HG02970 (cell line): Measurements from ENCODE around the gene KCND3.
"Not testable (repeated sequence)": the region's sequence is repeated elsewhere in the genome, so short reads cannot be mapped to it uniquely, and the experiment has no call there.

Experiments used
- ATAC-seq: cut with Tn5 transposase; IDR thresholded peaks from one replicate; pipeline ENCODE4 v1.9.1; 2021; ENCODE audit warnings: mild to moderate bottlenecking, moderate library complexity, moderate number of reproducible peaks; ENCODE audit not compliant: unreplicated experiment, low FRiP score

KCND3 gene

GRCh38 chr1:111819566-111820263 is 169.8 kb downstream of the KCND3 start:
- no peak for ATAC-seq

DNA sequence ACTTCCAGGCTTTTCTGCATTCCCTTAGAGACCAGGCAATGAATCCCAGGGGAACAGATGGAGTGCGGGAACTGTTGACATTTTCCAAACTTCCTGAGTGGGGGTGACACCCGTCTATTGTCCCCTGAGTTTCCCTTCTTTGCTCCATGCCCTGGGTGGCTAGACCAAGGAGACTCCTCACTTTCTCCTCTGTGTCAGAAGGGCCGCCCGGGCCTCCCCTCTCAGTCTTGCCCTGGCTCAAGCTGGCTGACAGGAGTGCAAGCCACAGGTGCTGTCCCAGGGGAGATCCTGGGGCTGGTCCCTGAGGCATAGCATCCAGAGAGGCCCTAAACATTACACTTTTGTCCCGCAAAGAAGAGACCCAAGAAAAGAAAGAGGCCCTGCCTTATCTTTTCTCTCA is 170.9 kb downstream of the KCND3 start:
- no peak for ATAC-seq

DNA sequence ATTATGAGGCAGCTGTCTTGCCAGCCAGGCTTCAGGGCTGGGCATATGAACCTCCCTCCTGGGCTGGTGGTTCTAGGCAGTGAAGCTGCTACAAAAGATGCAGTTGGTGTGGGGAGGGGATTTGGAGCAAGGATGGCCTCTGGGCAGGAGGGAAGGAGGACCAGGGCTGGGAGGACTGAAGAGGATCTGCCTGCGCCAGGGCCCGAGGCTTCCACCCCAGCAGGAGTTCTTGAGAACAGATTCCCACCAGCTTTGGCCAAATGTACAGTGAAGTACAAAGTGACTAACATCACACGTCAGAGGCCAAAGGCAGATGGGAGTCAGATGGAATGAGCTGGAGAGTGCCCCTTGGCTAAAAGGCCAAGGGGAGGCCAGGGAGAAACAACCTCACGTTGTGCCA is 171.4 kb downstream of the KCND3 start:
- ATAC-seq = no peak

- ATAC-seq = no peak
Observed at GRCh38 chr1:111814642-111815041, 174.8 kb downstream of the KCND3 start.

- ATAC-seq = no peak
Observed at GRCh38 chr1:111814305-111814628, 175.2 kb downstream of the KCND3 start.

DNA sequence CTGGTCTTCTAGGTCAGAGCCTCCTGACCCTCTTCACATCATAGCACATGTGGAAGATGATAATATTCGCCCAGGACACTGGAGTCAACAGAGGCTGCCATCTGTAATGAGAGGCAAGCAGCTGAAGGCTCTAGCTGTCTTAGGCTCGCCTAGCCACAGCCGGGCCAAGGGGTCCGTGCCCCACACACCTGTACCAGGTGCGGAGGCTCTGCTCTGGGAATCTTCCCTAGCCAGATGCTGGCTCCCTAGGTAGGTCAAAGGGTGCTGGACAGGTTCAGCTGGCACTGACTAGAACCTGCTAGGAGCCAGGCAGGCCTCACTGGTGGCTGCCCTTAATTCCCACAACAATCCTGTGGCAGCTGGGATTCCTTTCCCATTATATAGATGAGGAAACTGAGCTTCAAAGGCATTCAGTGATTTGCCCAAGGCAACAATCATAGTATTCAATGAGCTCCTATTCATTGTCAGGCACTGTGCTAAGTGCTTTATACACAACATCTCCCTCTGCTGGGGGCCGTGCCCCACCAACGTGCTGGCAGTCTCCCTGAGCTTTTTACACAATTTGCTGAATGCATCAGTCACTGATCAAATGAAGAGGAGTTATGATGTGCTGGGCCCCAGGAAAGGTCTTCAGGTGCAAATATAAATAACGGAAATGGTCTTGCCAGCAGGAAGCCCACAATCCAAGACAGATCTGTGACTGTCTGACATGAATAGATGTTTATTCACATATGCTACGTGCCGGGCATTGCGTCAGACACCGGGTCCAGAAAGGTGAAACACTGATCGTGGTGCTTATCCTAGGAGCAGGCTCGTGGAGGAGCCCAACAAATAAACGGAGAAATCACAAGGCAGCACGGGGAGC is 175.8 kb downstream of the KCND3 start:
- ATAC-seq = no peak

DNA sequence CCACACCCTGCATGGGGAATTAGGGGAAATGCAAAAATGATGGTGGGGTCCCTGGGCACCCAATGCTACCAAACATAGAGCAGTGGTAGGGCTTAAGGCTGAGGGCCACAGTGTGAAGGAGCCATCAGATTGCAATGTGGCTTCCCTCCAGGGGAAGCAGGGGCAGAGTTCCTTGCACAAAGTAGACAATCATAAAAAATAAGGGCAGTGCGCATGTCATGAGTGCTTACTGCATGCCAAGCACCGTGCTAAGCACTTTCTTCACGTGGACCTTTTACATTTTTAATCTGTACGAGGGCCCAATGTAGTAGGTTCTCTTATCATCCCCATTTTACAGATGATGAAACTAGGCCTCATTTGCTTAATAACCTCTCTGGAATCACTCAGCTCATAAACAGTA is 177.2 kb downstream of the KCND3 start:
- ATAC-seq = no peak

DNA sequence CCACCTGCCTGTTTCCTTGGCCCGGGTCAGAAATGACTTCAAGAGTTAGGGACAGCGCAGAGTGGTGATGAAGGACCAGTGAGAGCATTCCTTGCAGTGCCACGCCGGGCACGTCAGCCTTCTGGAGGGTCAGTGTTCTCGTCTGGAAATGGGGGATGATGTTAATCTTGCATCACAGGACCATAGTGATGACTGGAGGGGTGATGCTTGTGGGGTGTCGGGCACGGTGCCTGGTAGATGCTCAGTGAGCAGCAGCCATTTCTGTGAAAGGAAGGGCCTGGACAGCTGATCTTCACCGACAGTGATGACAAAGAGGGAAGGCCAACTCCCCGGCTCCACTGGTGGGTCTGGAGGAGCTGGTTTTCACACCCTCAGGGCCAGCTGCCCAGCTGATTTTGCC is 177.6 kb downstream of the KCND3 start:
- ATAC-seq = no peak

- ATAC-seq = no peak
Observed at GRCh38 chr1:111805251-111805650, 184.2 kb downstream of the KCND3 start.

- no peak for ATAC-seq
Observed at GRCh38 chr1:111804776-111805175, 184.7 kb downstream of the KCND3 start.

DNA sequence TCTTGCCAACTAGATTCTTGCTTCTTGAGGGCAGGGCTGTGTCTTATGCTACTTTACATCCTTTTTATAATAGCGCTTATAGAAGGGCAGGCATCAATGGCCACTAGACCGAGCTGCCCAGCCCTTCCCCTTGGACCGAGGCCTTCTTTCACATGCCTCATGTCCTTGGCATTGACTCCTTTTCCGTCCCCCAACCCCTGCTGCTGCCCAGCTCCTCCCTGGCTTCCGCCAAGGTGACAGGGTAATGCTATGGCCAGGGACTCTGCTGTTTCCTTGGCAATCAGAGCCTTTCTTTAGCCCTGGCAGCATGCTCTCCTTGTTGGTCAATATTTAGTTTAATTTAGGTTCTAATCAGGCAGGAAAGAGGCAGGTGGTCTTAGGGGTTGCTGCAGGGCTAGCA is 185.5 kb downstream of the KCND3 start:
- no peak for ATAC-seq

DNA sequence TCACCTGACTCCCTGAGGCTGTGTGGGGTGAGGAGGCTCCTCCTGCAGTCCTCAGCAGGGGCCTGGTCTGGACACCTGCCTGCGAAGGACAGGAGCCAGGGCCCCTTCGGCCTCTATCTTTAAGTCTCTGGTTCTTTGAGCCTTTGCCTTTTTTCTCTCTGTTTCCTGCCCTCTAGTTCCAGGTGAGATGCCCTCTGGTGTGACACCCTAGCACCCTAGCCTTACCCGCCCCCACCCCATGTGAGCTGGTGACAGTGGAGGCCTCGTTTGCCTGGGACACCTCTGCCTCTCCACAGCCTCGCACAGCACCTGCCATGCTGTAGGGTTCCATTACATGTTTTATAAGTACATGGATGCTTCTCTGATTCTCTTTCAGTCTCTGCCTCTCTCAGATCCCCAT is 186.5 kb downstream of the KCND3 start:
- ATAC-seq = no peak

GRCh38 chr1:111802110-111802509 is 187.4 kb downstream of the KCND3 start:
- ATAC-seq = no peak

DNA sequence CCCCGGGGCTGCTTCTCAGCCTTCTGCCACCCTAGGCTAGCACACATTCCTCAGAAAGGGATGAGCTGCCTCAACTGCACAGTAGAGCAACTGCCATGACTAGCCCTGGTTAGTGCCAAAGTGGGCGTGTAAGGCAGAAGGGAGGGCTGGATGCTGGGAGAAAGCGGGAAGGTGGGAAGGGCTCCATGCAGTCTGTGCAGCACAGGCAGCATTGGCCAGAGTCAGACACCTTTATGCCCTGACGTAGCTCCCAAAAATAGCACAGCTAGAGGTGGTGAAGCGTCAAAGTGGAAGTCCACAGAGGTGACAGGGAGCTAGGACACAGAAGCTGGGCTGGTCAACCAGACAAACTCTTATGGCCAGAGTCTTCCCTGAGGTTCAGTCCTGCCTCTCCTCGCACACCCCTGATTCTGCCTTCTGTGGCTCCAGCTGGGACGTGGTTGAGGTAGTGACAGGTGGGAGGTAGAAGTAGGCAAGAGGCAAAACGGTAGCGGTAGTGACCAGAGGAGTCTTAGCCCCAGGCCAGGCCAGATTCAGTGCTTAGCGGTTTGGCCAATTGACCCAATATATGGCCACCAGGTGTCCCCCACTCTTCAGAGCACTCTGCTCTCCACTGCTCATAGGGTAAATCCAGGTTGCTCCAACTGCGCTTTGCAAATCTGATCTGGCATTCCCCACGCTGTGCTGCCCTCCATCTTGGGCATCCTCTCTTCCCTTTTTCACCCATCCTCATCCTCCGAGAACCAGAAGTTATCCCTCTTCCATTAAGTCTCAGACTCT is 188.2 kb downstream of the KCND3 start:
- ATAC-seq = no peak

DNA sequence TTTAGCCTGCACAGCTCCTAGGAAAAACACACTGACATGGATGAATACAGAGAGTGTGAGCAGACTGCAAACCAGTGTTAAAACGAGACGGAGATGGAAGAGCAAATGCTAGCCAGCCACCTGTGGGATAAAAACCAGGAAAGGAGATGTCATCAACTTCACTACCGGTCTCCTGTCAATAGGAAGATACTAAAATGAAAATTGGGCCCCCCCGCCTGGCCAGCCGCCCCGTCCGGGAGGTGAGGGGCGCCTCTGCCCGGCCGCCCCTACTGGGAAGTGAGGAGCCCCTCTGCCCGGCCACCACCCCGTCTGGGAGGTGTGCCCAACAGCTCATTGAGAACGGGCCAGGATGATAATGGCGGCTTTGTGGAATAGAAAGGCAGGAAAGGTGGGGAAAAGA is 189.7 kb downstream of the KCND3 start:
- not testable (repeated sequence) for ATAC-seq

DNA sequence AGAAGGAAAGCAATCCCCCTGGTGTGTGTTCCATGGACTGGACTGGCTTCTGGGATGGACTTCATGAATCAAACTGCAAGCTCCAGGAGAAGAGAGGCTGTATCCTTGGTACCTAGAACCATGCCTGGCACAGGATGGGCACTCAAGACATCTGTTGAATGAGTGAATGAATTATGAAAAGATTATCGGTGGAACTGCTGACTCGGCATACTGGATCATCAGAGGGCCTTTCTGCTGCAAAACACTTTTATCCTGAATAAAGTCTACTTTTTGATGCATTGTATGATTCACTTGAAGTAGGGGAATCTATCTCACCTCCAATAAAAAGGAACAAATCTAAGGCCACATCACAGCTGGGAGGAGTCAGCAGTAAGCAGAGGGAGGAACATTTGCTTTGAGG is 190.9 kb downstream of the KCND3 start:
- ATAC-seq = no peak

DNA sequence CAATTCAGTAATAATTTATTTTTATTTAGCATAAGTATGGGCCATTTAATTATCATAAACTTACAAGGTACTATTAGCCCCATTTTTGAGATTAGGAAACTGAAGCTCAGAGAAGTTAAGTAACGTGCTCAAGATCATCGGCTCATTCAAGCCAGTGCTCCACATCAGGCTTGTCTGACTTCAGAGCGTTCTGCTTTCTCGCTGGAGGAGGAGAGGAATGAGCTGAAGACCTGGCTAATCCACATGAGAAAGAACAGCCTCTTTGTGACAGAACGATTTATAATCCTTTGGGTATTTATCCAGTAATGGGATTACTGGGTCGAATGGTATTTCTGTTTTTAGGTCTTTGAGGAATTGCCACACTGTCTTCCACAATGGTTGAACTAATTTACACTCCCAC is 194.1 kb downstream of the KCND3 start:
- ATAC-seq = no peak

- ATAC-seq = no peak
Observed at GRCh38 chr1:111793923-111794322, 195.5 kb downstream of the KCND3 start.

- ATAC-seq = no peak
Observed at GRCh38 chr1:111792249-111792648, 197.2 kb downstream of the KCND3 start.

GRCh38 chr1:111791776-111792175 is 197.7 kb downstream of the KCND3 start:
- no peak for ATAC-seq

GRCh38 chr1:111789666-111790316 is 199.7 kb downstream of the KCND3 start:
- ATAC-seq = no peak
